Uterus (tissue), 4 donors: Measurements from ENCODE around the gene PLEKHA1. TPM values are rescaled to one million over a fixed set of nuclear protein-coding genes. Genes with fewer than 3 reads are reported as not detected.

Experiments used
- DNase-seq, 2 donors: peaks; one replicate each; pipeline ENCODE4 v3.0.0-alpha.2; 2019 to 2020
- H3K27ac ChIP-seq, 2 donors: fragments of 200-600 bp; sonication (generic); 1 replicate in 1 of 2; 2 replicates in 1 of 2; pipeline ENCODE4 v1.5.1; 2016 to 2018
- H3K27me3 ChIP-seq, 2 donors: fragments of 200-600 bp; sonication (generic); one replicate each; pipeline ENCODE4 v1.5.1; 2018 to 2019; ENCODE audit warnings: control low read depth in 1 of 2
- H3K36me3 ChIP-seq, 2 donors: fragments of 200-600 bp; sonication (generic); one replicate each; pipeline ENCODE4 v1.5.1; 2019; ENCODE audit warnings: control low read depth in 1 of 2
- H3K4me1 ChIP-seq, 2 donors: fragments of 200-600 bp; sonication (generic); one replicate each; pipeline ENCODE4 v1.5.1; 2018 to 2019; ENCODE audit warnings: control low read depth in 1 of 2
- H3K4me3 ChIP-seq, 2 donors: fragments of 200-600 bp; sonication (generic); 1 replicate in 1 of 2; 2 replicates in 1 of 2; pipeline ENCODE4 v1.5.1; 2018 to 2019; ENCODE audit warnings: mild to moderate bottlenecking in 1 of 2
- H3K9me3 ChIP-seq, 2 donors: fragments of 200-600 bp; sonication (generic); one replicate each; pipeline ENCODE4 v1.5.1; 2019; ENCODE audit warnings: control low read depth in 1 of 2
- CTCF ChIP-seq, 4 experiments: fragments of 200-600 bp in 2 of 4; fragments of 450-650 bp in 2 of 4; sonication (generic) in 2 of 4; IDR thresholded peaks; one replicate each; pipeline ENCODE4 v1.5.1; 2016 to 2019; ENCODE audit warnings: antibody characterized with exemption in 4 of 4, mild to moderate bottlenecking in 2 of 4, moderate library complexity in 1 of 4
- POLR2A ChIP-seq, 2 donors: fragments of 450-650 bp; IDR thresholded peaks; one replicate each; pipeline ENCODE4 v1.6.1; 2016; ENCODE audit warnings: antibody characterized with exemption in 2 of 2, mild to moderate bottlenecking in 1 of 2, moderate library complexity in 1 of 2
- intact Hi-C: fragments of 100-400 bp; cut with DNase I; formaldehyde crosslinking; loops from one replicate; pipeline ENCODE4 v1.15.1; 2023; ENCODE audit warnings: low total_unique reads
- total RNA-seq, 4 donors: library from RNA; depleted of rRNA in 3 of 4; stranded (reverse); fragments of >200 nt in 3 of 4; gene quantifications; one replicate each; pipeline versions ENCODE4 v1.1.0 to v1.2.4, GENCODE V29; 2014 to 2023
- donor health status: DM: yes; HTN: yes; CAD: no.

Gene PLEKHA1
- total RNA-seq, 4 donors from 2014 or later = 9.2 to 54.1 (median 29.0) TPM

DNA sequence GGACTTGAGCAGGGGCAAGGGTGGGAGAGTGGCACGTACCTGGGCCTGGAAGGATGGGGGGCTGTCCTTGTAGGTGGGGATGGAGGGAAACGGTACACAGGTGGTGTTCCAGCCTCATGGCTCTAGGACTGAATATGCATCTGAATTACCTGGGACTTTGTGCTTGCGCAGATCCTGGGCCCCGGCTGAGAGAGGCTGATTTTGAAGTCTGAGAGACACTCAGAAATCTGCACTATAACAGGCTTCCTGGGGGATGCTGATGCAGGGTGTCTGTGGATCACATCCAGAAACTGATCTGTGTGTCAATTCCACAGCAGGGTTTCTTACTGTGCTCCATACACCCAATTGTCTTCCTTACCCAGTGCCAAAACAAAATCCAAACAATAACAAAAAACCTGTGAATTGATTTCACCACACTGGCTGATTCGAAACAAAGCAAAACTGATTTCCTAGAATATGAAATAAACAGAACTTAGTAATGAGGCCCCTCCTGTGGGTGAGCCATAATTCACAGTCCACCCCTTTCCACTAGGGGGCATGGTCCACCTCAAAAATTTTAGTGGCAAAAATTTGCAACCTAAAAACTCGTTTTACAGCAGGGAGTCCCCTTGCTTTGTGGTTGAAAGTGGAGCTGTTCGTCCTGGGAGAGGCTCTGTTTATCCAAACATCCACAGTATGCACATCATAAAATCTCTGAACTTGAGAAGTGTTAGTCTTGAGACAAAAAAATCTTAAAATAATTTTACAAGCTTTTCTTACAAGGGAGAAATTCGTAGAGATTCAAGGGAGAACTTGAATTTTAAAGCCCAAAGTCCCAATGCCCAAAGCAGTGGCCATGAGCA is 32.0 kb upstream of the PLEKHA1 start:
- Histone ChIP-seq H3K9me3 (no peaks in the 10 kb centered on the region), H3K36me3 (no peaks in the 10 kb centered on the region), H3K27me3 (no peaks in the 10 kb centered on the region), H3K4me3 (no peak overlapping the region), H3K4me1 (no peaks in the 10 kb centered on the region), H3K27ac (peak overlapping the region; percentile 52 to 73)
- DNase-seq = peak; percentile 44 to 48
- intact Hi-C loops = no loop called here
- no peak for TF ChIP-seq POLR2A (IDR thresholded peaks at IDR 0.05)
- TF ChIP-seq CTCF (IDR thresholded peaks at IDR 0.05) = peak; percentile 58 to 71 (median 68)

GRCh38 chr10:122343135-122343800 is 31.2 kb upstream of the PLEKHA1 start:
- TF ChIP-seq POLR2A (IDR thresholded peaks at IDR 0.05) (no peak), CTCF (IDR thresholded peaks at IDR 0.05) (no peak)
- DNase-seq = no peak
- Histone ChIP-seq H3K4me1 (no peaks in the 10 kb centered on the region), H3K27ac (peak overlapping the region; percentile 52 to 73), H3K36me3 (no peaks in the 10 kb centered on the region), H3K9me3 (no peaks in the 10 kb centered on the region), H3K27me3 (no peaks in the 10 kb centered on the region), H3K4me3 (no peak overlapping the region)
- intact Hi-C loops = no loop called here

GRCh38 chr10:122343936-122344335 is 30.6 kb upstream of the PLEKHA1 start:
- Histone ChIP-seq H3K36me3 (no peaks in the 10 kb centered on the region), H3K4me3 (no peak overlapping the region), H3K27me3 (no peaks in the 10 kb centered on the region), H3K27ac (no peak overlapping the region), H3K4me1 (no peaks in the 10 kb centered on the region), H3K9me3 (no peaks in the 10 kb centered on the region)
- intact Hi-C loops = no loop called here
- no peak for TF ChIP-seq POLR2A (IDR thresholded peaks at IDR 0.05)
- TF ChIP-seq CTCF (IDR thresholded peaks at IDR 0.05) = no peak
- no peak for DNase-seq

DNA sequence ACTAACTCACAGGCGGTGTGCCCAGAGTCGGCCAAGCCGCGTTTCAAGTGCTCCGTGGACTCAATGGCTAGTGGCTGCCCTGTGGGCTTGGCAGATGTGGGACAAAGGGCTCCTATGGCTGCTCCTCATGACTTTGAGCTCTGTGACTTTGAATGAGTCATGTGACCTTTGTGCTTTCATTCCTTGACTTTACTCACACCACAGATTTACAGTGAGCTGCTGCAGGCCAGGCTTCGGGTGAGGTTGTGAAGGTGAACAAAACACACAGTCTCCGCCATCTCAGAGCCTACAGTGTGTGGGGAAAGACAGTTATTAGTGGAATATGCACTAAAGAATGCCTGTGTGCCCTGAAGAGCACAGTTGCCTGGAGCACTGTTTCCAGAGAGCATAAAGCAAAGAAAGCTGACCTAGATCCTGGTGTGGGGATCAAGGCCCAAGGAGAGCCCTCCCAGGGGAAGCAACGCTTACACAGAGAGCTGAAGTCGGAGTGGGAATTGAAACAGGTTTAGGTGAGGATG is 29.7 kb upstream of the PLEKHA1 start:
- no peaks in the 10 kb centered on the region for H3K36me3 ChIP-seq
- DNase-seq = no peak
- H3K9me3 ChIP-seq = no peaks in the 10 kb centered on the region
- intact Hi-C loops = no loop called here
- H3K4me1 ChIP-seq = no peaks in the 10 kb centered on the region
- TF ChIP-seq CTCF (IDR thresholded peaks at IDR 0.05) (no peak), POLR2A (IDR thresholded peaks at IDR 0.05) (no peak)
- H3K27ac ChIP-seq = no peak overlapping the region
- H3K4me3 ChIP-seq = no peak overlapping the region
- H3K27me3 ChIP-seq = no peaks in the 10 kb centered on the region
